Neural crest cell (in vitro differentiated cells): ENCODE results near the gene TTLL11. TPM values are rescaled to one million over a fixed set of nuclear protein-coding genes. Genes with fewer than 3 reads are reported as not detected.

Source experiments
- DNase-seq: peaks from one replicate; pipeline ENCODE4 v3.0.0; 2021; ENCODE audit warnings: low read depth, mixed read lengths, low spot score
- H3K27ac Mint-ChIP-seq: one replicate; pipeline ENCODE4 v1.8.0; 2021; ENCODE audit warnings: mild to moderate bottlenecking, mixed read lengths; ENCODE audit not compliant: unreplicated experiment
- H3K27me3 Mint-ChIP-seq: 2 replicates; pipeline ENCODE4 v1.8.0; 2021; ENCODE audit warnings: low read depth, mild to moderate bottlenecking, mixed read lengths
- H3K36me3 Mint-ChIP-seq: 2 replicates; pipeline ENCODE4 v1.8.0; 2021; ENCODE audit warnings: low read depth, mild to moderate bottlenecking, mixed read lengths
- H3K4me1 Mint-ChIP-seq: 2 replicates; pipeline ENCODE4 v1.8.0; 2021; ENCODE audit warnings: mixed read lengths
- H3K4me3 Mint-ChIP-seq: one replicate; pipeline ENCODE4 v1.8.0; 2021; ENCODE audit warnings: mild to moderate bottlenecking, mixed read lengths
- H3K9me3 Mint-ChIP-seq: 2 replicates; pipeline ENCODE4 v1.8.0; 2021; ENCODE audit warnings: mixed read lengths
- CTCF ChIP-seq: fragments of 200-600 bp; sonication (generic); conservative IDR thresholded peaks from 2 replicates; pipeline ENCODE4 v1.5.0; 2021; ENCODE audit warnings: antibody characterized with exemption, mild to moderate bottlenecking
- total RNA-seq: library from RNA; stranded (reverse); gene quantifications from 2 replicates; pipeline ENCODE4 v1.2.1, GENCODE V29; 2021

Gene TTLL11
- total RNA-seq, 1 donor from 2014 or later, result 9.1 TPM

GRCh38 chr9:122130837-122131236, 37.7 kb upstream of the TTLL11 start:
- DNase-seq, result no peak
- peaks cover 34% of the 10 kb centered on the region for H3K4me1 Mint-ChIP-seq
- peaks cover 88% of the 10 kb centered on the region for H3K27me3 Mint-ChIP-seq
- no peaks in the 10 kb centered on the region for H3K9me3 Mint-ChIP-seq
- no peak overlapping the region for H3K4me3 Mint-ChIP-seq
- TF ChIP-seq CTCF, result no peak
- H3K27ac Mint-ChIP-seq, result no peak overlapping the region
- H3K36me3 Mint-ChIP-seq, result no peaks in the 10 kb centered on the region

- TF ChIP-seq CTCF, result no peak
- H3K27ac Mint-ChIP-seq, result no peak overlapping the region
- H3K9me3 Mint-ChIP-seq, result no peaks in the 10 kb centered on the region
- H3K4me3 Mint-ChIP-seq, result no peak overlapping the region
- H3K4me1 Mint-ChIP-seq, result peaks cover 34% of the 10 kb centered on the region
- no peak for DNase-seq
- H3K27me3 Mint-ChIP-seq, result peaks cover 92% of the 10 kb centered on the region
- H3K36me3 Mint-ChIP-seq, result no peaks in the 10 kb centered on the region
Measured at GRCh38 chr9:122129969-122130368, 36.9 kb upstream of the TTLL11 start.

GRCh38 chr9:122128969-122129343, 35.8 kb upstream of the TTLL11 start:
- Mint-ChIP-seq H3K4me3 (no peak overlapping the region), H3K27ac (no peak overlapping the region), H3K27me3 (peaks cover 93% of the 10 kb centered on the region), H3K9me3 (no peaks in the 10 kb centered on the region), H3K4me1 (peaks cover 25% of the 10 kb centered on the region), H3K36me3 (no peaks in the 10 kb centered on the region)
- TF ChIP-seq CTCF, result no peak
- no peak for DNase-seq

GRCh38 chr9:122128007-122128968, 35.2 kb upstream of the TTLL11 start:
- Mint-ChIP-seq H3K27ac (no peak overlapping the region), H3K9me3 (no peaks in the 10 kb centered on the region), H3K36me3 (no peaks in the 10 kb centered on the region), H3K4me3 (no peak overlapping the region), H3K27me3 (peaks cover 91% of the 10 kb centered on the region), H3K4me1 (peaks cover 25% of the 10 kb centered on the region)
- no peak for TF ChIP-seq CTCF
- DNase-seq, result no peak

GRCh38 chr9:122127396-122127798, 34.3 kb upstream of the TTLL11 start:
- Mint-ChIP-seq H3K4me3 (no peak overlapping the region), H3K4me1 (peaks cover 25% of the 10 kb centered on the region), H3K36me3 (no peaks in the 10 kb centered on the region), H3K27me3 (peaks cover 87% of the 10 kb centered on the region), H3K9me3 (no peaks in the 10 kb centered on the region), H3K27ac (no peak overlapping the region)
- TF ChIP-seq CTCF, result no peak
- no peak for DNase-seq
